IMR-90 (cell line): ENCODE data around the gene SLC4A3. TPM values are rescaled to one million over a fixed set of nuclear protein-coding genes. Genes with fewer than 3 reads are reported as not detected.

Source experiments
- ATAC-seq: fragments of 200-7000 bp; cut with Tn5 transposase; 2 replicates; pipeline ENCODE4 v1.9.1; 2020; ENCODE audit warnings: low read depth, mild to moderate bottlenecking, moderate library complexity
- BruUV-seq: library from RNA; stranded (reverse); fragments of 400-500 nt; replicated peaks from 2 replicates; lab custom pipeline; 2021; lab: Mats Ljungman, UMichigan
- CTCF ChIA-PET: fragments of 300-600 bp; formaldehyde crosslinking; extraction: SDS; loops from one replicate; lab custom pipeline; 2021; ENCODE audit warnings: antibody characterized with exemption; lab: Yijun Ruan, JAX
- POLR2A ChIA-PET: fragments of 300-600 bp; sonication (Branson Sonifier 250); formaldehyde crosslinking; loops from one replicate; lab custom pipeline; 2022; ENCODE audit warnings: antibody characterized with exemption; ENCODE audit not compliant: unreplicated experiment; lab: Charles Lee
- DNase-seq: peaks from one replicate; pipeline ENCODE4 v3.0.0; 2013
- H2AFZ ChIP-seq: replicated peaks from 2 replicates; pipeline ENCODE3; 2013; ENCODE audit warnings: low read length, mild to moderate bottlenecking; ENCODE audit not compliant: poor library complexity
- H2AK5ac ChIP-seq: 2 replicates; pipeline ENCODE4 v1.6.1; 2013; ENCODE audit warnings: low read depth, low read length, inconsistent platforms
- H2AK9ac ChIP-seq: replicated peaks from 2 replicates; pipeline ENCODE3; 2013; ENCODE audit warnings: mild to moderate bottlenecking, low read depth, low read length, moderate library complexity; ENCODE audit not compliant: poor library complexity
- H2BK120ac ChIP-seq: 2 replicates; pipeline ENCODE4 v1.6.1; 2013; ENCODE audit warnings: low read depth, low read length, inconsistent platforms
- H2BK15ac ChIP-seq: 3 replicates; pipeline ENCODE4 v1.6.1; 2013; ENCODE audit warnings: low read depth, low read length, inconsistent platforms
- H2BK20ac ChIP-seq: 2 replicates; pipeline ENCODE4 v1.6.1; 2013; ENCODE audit warnings: low read depth, mild to moderate bottlenecking, inconsistent platforms, low read length, moderate library complexity
- H2BK5ac ChIP-seq: 2 replicates; pipeline ENCODE4 v1.6.1; 2013; ENCODE audit warnings: mild to moderate bottlenecking, low read depth, low read length, inconsistent platforms; ENCODE audit not compliant: poor library complexity, severe bottlenecking
- H3K14ac ChIP-seq: replicated peaks from 2 replicates; pipeline ENCODE4 v1.6.1; 2013; ENCODE audit warnings: low read depth, low read length, inconsistent platforms
- H3K18ac ChIP-seq: 2 replicates; pipeline ENCODE4 v1.6.1; 2013; ENCODE audit warnings: low read depth, low read length, control low read depth
- H3K23ac ChIP-seq: 2 replicates; pipeline ENCODE4 v1.6.1; 2013; ENCODE audit warnings: low read depth, low read length, inconsistent platforms
- H3K27ac ChIP-seq: 2 replicates; pipeline ENCODE4 v1.5.1; 2013; ENCODE audit warnings: mild to moderate bottlenecking, control low read depth, low read length; ENCODE audit not compliant: insufficient read depth
- H3K27me3 ChIP-seq: 2 replicates; pipeline ENCODE4 v1.6.1; 2013; ENCODE audit warnings: low read length; ENCODE audit not compliant: control insufficient read depth, insufficient read depth
- H3K36me3 ChIP-seq: 2 replicates; pipeline ENCODE4 v1.6.1; 2013; ENCODE audit warnings: low read length, mixed read lengths; ENCODE audit not compliant: control insufficient read depth, insufficient read depth
- H3K4ac ChIP-seq: 2 replicates; pipeline ENCODE4 v1.6.1; 2013; ENCODE audit warnings: low read depth, low read length, inconsistent platforms
- H3K4me1 ChIP-seq: 2 replicates; pipeline ENCODE4 v1.6.1; 2013; ENCODE audit warnings: low read length, mixed read lengths; ENCODE audit not compliant: control insufficient read depth, insufficient read depth
- H3K4me2 ChIP-seq: 2 replicates; pipeline ENCODE4 v1.6.1; 2013; ENCODE audit warnings: low read depth, mild to moderate bottlenecking, control low read depth, low read length, moderate library complexity
- H3K4me3 ChIP-seq: 2 replicates; pipeline ENCODE4 v1.5.1; 2013; ENCODE audit warnings: low read depth, mild to moderate bottlenecking, control low read depth, low read length, moderate library complexity; ENCODE audit not compliant: insufficient read depth
- H3K56ac ChIP-seq: 2 replicates; pipeline ENCODE4 v1.6.1; 2013; ENCODE audit warnings: low read length, inconsistent platforms; ENCODE audit not compliant: insufficient read depth; ENCODE audit errors: extremely low read depth
- H3K79me1 ChIP-seq, 2 experiments: 2 replicates each; pipeline ENCODE4 v1.6.1; 2013; ENCODE audit warnings: low read length in 2 of 2, inconsistent platforms in 1 of 2, low read depth in 1 of 2
- H3K9ac ChIP-seq: 2 replicates; pipeline ENCODE4 v1.6.1; 2013; ENCODE audit warnings: low read depth, low read length, control low read depth
- H3K9me1 ChIP-seq: 2 replicates; pipeline ENCODE4 v1.6.1; 2013; ENCODE audit warnings: low read length, inconsistent platforms; ENCODE audit not compliant: insufficient read depth
- H3K9me3 ChIP-seq: 2 replicates; pipeline ENCODE4 v1.6.1; 2013; ENCODE audit warnings: low read length; ENCODE audit not compliant: control insufficient read depth, insufficient read depth
- H4K20me1 ChIP-seq: 2 replicates; pipeline ENCODE4 v1.6.1; 2013; ENCODE audit warnings: low read length, inconsistent platforms; ENCODE audit not compliant: insufficient read depth
- H4K5ac ChIP-seq: 2 replicates; pipeline ENCODE4 v1.6.1; 2013; ENCODE audit warnings: mild to moderate bottlenecking, low read depth, low read length, control low read depth
- H4K8ac ChIP-seq, 2 experiments: 2 replicates each; pipeline ENCODE4 v1.6.1; 2013; ENCODE audit warnings: low read depth in 2 of 2, low read length in 2 of 2, control low read depth in 1 of 2, inconsistent platforms in 1 of 2
- H4K91ac ChIP-seq: 2 replicates; pipeline ENCODE4 v1.6.1; 2013; ENCODE audit warnings: low read depth, low read length, inconsistent platforms; ENCODE audit not compliant: insufficient read depth
- CTCF ChIP-seq: conservative IDR thresholded peaks from 2 replicates; pipeline ENCODE4 v1.5.1; 2012; ENCODE audit warnings: mild to moderate bottlenecking, low read depth, low read length, improper control_type of control experiment
- MXI1 ChIP-seq: IDR thresholded peaks from 2 replicates; pipeline ENCODE4 v1.6.1; 2012; ENCODE audit warnings: low read depth, mild to moderate bottlenecking, low read length, moderate library complexity, borderline replicate concordance
- RAD21 ChIP-seq: IDR thresholded peaks from 2 replicates; pipeline ENCODE4 v1.6.1; 2012; ENCODE audit warnings: low read length, improper control_type of control experiment
- USF2 ChIP-seq: fragments of 150-350 bp; IDR thresholded peaks from 2 replicates; pipeline ENCODE4 v1.6.1; 2017; ENCODE audit warnings: mild to moderate bottlenecking, antibody characterized with exemption, low read length, low read depth
- WGBS, 2 experiments: methylation state at CpG; one replicate each; pipeline versions ENCODE4 v1.1.5 to v1.1.7; 2013; ENCODE audit warnings: missing lambda C conversion rate in 2 of 2; ENCODE audit not compliant: insufficient read length in 1 of 2; ENCODE audit errors: extremely low coverage in 2 of 2; 5-methylcytosine and 5-hydroxymethylcytosine counted together
- dilution Hi-C: fragments of 300-500 bp; cut with HindIII; formaldehyde crosslinking; loops from one replicate; pipeline ENCODE4 v1.14.3; 2018; ENCODE audit warnings: low sequenced_read_pairs; ENCODE audit not compliant: unreplicated experiment
- in situ Hi-C: fragments of 300-500 bp; cut with MboI; formaldehyde crosslinking; loops from 3 replicates; pipeline ENCODE4 v1.14.3; 2019; ENCODE audit warnings: low sequenced_read_pairs, inconsistent platforms, mixed read lengths
- intact Hi-C: fragments of 100-400 bp; cut with micrococcal nuclease; formaldehyde crosslinking; loops from 2 replicates; pipeline ENCODE4 v1.10.0; 2022
- polyA plus RNA-seq, 3 experiments: library from polyadenylated mRNA; depleted of rRNA; stranded (reverse); fragments of >200 nt; gene quantifications; 2 replicates each; pipeline ENCODE4 v1.2.3, GENCODE V29; 2012; ENCODE audit warnings: low replicate concordance in 1 of 3
- total RNA-seq: library from RNA; depleted of rRNA; stranded (reverse); fragments of >200 nt; gene quantifications from 2 replicates; pipeline ENCODE4 v1.2.3, GENCODE V29; 2012

Gene SLC4A3
- total and polyA plus RNA-seq, 2 of the 4 experiments (the other 2 are of a cell fraction), result 0.90 to 6.1 TPM

GRCh38 chr2:219614076-219614860 is 13.2 kb upstream of the SLC4A3 start:
- Histone ChIP-seq H2BK15ac (no peak overlapping the region), H3K79me1 (no peaks in the 10 kb centered on the region), H3K4me3 (no peak overlapping the region), H3K56ac (no peak overlapping the region), H4K5ac (no peak overlapping the region), H3K4ac (no peak overlapping the region), H3K18ac (no peak overlapping the region), H2BK20ac (no peak overlapping the region), H3K23ac (no peak overlapping the region), H4K8ac (no peak overlapping the region), H3K14ac (no peak overlapping the region), H2AFZ (no peak overlapping the region), H4K91ac (no peak overlapping the region), H2BK5ac (no peak overlapping the region), H2BK120ac (no peak overlapping the region), H3K4me2 (no peak overlapping the region), H3K4me1 (no peaks in the 10 kb centered on the region), H3K9ac (no peak overlapping the region), H3K9me1 (no peaks in the 10 kb centered on the region), H2AK9ac (no peak overlapping the region), H3K36me3 (peaks cover 37% of the 10 kb centered on the region), H2AK5ac (no peak overlapping the region), H3K9me3 (no peaks in the 10 kb centered on the region), H3K27ac (no peak overlapping the region), H3K27me3 (no peaks in the 10 kb centered on the region), H4K20me1 (no peaks in the 10 kb centered on the region)
- intact Hi-C loops (no loop called here), in situ Hi-C loops (no loop called here), dilution Hi-C loops (no loop called here)
- ChIA-PET CTCF (no interaction called here), POLR2A (no interaction called here)
- no TSS peak for BruUV-seq
- TF ChIP-seq USF2 (no peak), CTCF (no peak), MXI1 (no peak), RAD21 (no peak)
- ATAC-seq, result no peak
- no peak for DNase-seq
- 95% methylated on average over 6 of the region's 11 CpGs; no CpG with 5 or more reads in 1 of the 2 experiments for WGBS, 2 experiments
